ENCODE results near the gene TMEM109. TPM values are rescaled to one million over a fixed set of nuclear protein-coding genes. Genes with fewer than 3 reads are reported as not detected.
A peak's percentile ranks its signal among the peaks of the same experiment; 100 is the strongest.

The TMEM109 gene
- total RNA-seq, 1 experiment from 2014 or later = 78.1 TPM

- no peak for DNase-seq
- H3K4me1 Mint-ChIP-seq (ENCODE audit: low read depth, unreplicated experiment) = peaks cover 8% of the 10 kb centered on the region
- no peak for TF ChIP-seq CTCF (IDR thresholded peaks at IDR 0.05; ENCODE audit: unreplicated experiment)
- no TSS peak for BruUV-seq (replicated peaks)
- intact Hi-C loops (cut with micrococcal nuclease; ENCODE audit: unreplicated experiment) = no loop called here
- peak overlapping the region; percentile 65 for H3K4me3 Mint-ChIP-seq (ENCODE audit: low read depth, unreplicated experiment)
- H3K27ac Mint-ChIP-seq (ENCODE audit: unreplicated experiment) = no peak overlapping the region
- CTCF ChIA-PET = no interaction called here
- peaks cover 4% of the 10 kb centered on the region for H3K36me3 Mint-ChIP-seq (ENCODE audit: insufficient read depth, unreplicated experiment)
- no peaks in the 10 kb centered on the region for H3K9me3 Mint-ChIP-seq (ENCODE audit: low read depth, unreplicated experiment)
- peaks cover 13% of the 10 kb centered on the region for H3K27me3 Mint-ChIP-seq (ENCODE audit: unreplicated experiment)
Measured at GRCh38 chr11:60952742-60953170, 38.8 kb downstream of the TMEM109 start.

- H3K4me1 Mint-ChIP-seq (ENCODE audit: low read depth, unreplicated experiment) = peaks cover 8% of the 10 kb centered on the region
- H3K36me3 Mint-ChIP-seq (ENCODE audit: insufficient read depth, unreplicated experiment) = peaks cover 4% of the 10 kb centered on the region
- peaks cover 16% of the 10 kb centered on the region for H3K27me3 Mint-ChIP-seq (ENCODE audit: unreplicated experiment)
- CTCF ChIA-PET = interaction anchor here (0.5 to 0.7 kb wide), 2 partner anchors 11 to 204 kb away, joined by 3 to 5 read pairs; no protein-coding TSS in a partner anchor
- no TSS peak for BruUV-seq (replicated peaks)
- no peak for TF ChIP-seq CTCF (IDR thresholded peaks at IDR 0.05; ENCODE audit: unreplicated experiment)
- no peaks in the 10 kb centered on the region for H3K9me3 Mint-ChIP-seq (ENCODE audit: low read depth, unreplicated experiment)
- intact Hi-C loops (cut with micrococcal nuclease; ENCODE audit: unreplicated experiment) = no loop called here
- no peak overlapping the region for H3K27ac Mint-ChIP-seq (ENCODE audit: unreplicated experiment)
- H3K4me3 Mint-ChIP-seq (ENCODE audit: low read depth, unreplicated experiment) = no peak overlapping the region
- DNase-seq = no peak
Measured at GRCh38 chr11:60953781-60954180, 39.8 kb downstream of the TMEM109 start.

- Mint-ChIP-seq H3K4me1 (ENCODE audit: low read depth, unreplicated experiment) (peaks cover 8% of the 10 kb centered on the region), H3K36me3 (ENCODE audit: insufficient read depth, unreplicated experiment) (peaks cover 4% of the 10 kb centered on the region), H3K27me3 (ENCODE audit: unreplicated experiment) (peaks cover 21% of the 10 kb centered on the region), H3K9me3 (ENCODE audit: low read depth, unreplicated experiment) (no peaks in the 10 kb centered on the region), H3K4me3 (ENCODE audit: low read depth, unreplicated experiment) (no peak overlapping the region), H3K27ac (ENCODE audit: unreplicated experiment) (no peak overlapping the region)
- CTCF ChIA-PET = interaction anchor here (0.5 kb wide), 1 partner anchor 11 kb away, joined by 5 read pairs; no protein-coding TSS in a partner anchor
- no peak for TF ChIP-seq CTCF (IDR thresholded peaks at IDR 0.05; ENCODE audit: unreplicated experiment)
- no peak for DNase-seq
- no TSS peak for BruUV-seq (replicated peaks)
- intact Hi-C loops (cut with micrococcal nuclease; ENCODE audit: unreplicated experiment) = no loop called here
Measured at GRCh38 chr11:60954421-60954820, 40.5 kb downstream of the TMEM109 start.

- CTCF ChIA-PET = no interaction called here
- Mint-ChIP-seq H3K9me3 (ENCODE audit: low read depth, unreplicated experiment) (no peaks in the 10 kb centered on the region), H3K36me3 (ENCODE audit: insufficient read depth, unreplicated experiment) (peaks cover 4% of the 10 kb centered on the region), H3K4me3 (ENCODE audit: low read depth, unreplicated experiment) (no peak overlapping the region), H3K27ac (ENCODE audit: unreplicated experiment) (no peak overlapping the region), H3K4me1 (ENCODE audit: low read depth, unreplicated experiment) (peaks cover 8% of the 10 kb centered on the region), H3K27me3 (ENCODE audit: unreplicated experiment) (peaks cover 33% of the 10 kb centered on the region)
- TF ChIP-seq CTCF (IDR thresholded peaks at IDR 0.05; ENCODE audit: unreplicated experiment) = no peak
- BruUV-seq (replicated peaks) = no TSS peak
- intact Hi-C loops (cut with micrococcal nuclease; ENCODE audit: unreplicated experiment) = no loop called here
- no peak for DNase-seq
Measured at GRCh38 chr11:60955571-60955970, 41.6 kb downstream of the TMEM109 start.

Data from Calu3 (cell line).